Keratinocyte (primary cell): ENCODE data around the gene FAIM2. TPM values are rescaled to one million over a fixed set of nuclear protein-coding genes. Genes with fewer than 3 reads are reported as not detected.

Experiments used
- DNase-seq: peaks from one replicate; pipeline ENCODE4 v3.0.0-alpha.2; 2011; ENCODE audit warnings: low read depth, missing footprints, low spot score
- FAIRE-seq: peaks from 2 replicates; lab custom pipeline; 2011; peaks lifted over from hg19 to GRCh38; lab: Jason Lieb, UNC
- H2AFZ ChIP-seq: 2 replicates; pipeline ENCODE4 v1.6.0; 2012; ENCODE audit warnings: low read length, control low read depth, inconsistent platforms; ENCODE audit not compliant: control insufficient read depth
- H3K27ac ChIP-seq: 2 replicates; pipeline ENCODE4 v1.5.1; 2011; ENCODE audit warnings: low read length; ENCODE audit not compliant: control insufficient read depth, insufficient read depth
- H3K27me3 ChIP-seq: 3 replicates; pipeline ENCODE4 v1.6.0; 2011; ENCODE audit warnings: low read length; ENCODE audit not compliant: control insufficient read depth, insufficient read depth; ENCODE audit errors: extremely low read depth
- H3K36me3 ChIP-seq, 2 experiments: 2 replicates in 1 of 2; 3 replicates in 1 of 2; pipeline ENCODE4 v1.5.1; 2011; ENCODE audit warnings: low read length in 2 of 2, mild to moderate bottlenecking in 1 of 2; ENCODE audit not compliant: control insufficient read depth in 2 of 2, insufficient read depth in 2 of 2; ENCODE audit errors: extremely low read depth in 1 of 2
- H3K4me1 ChIP-seq: 3 replicates; pipeline ENCODE4 v1.5.1; 2011; ENCODE audit warnings: low read length; ENCODE audit not compliant: control insufficient read depth, insufficient read depth; ENCODE audit errors: extremely low read depth
- H3K4me2 ChIP-seq: 3 replicates; pipeline ENCODE4 v1.6.0; 2011; ENCODE audit warnings: low read depth, low read length; ENCODE audit not compliant: control insufficient read depth, insufficient read depth; ENCODE audit errors: extremely low read depth
- H3K4me3 ChIP-seq, 3 experiments: fragments of 200-600 bp in 1 of 3; sonication (generic) in 1 of 3; 2 replicates in 2 of 3; 3 replicates in 1 of 3; pipeline ENCODE4 v1.5.1; 2011 to 2016; ENCODE audit warnings: low read length in 3 of 3, mild to moderate bottlenecking in 3 of 3, control low read depth in 2 of 3, inconsistent platforms in 1 of 3, low read depth in 1 of 3, mixed read lengths in 1 of 3, mixed run types in 1 of 3, moderate library complexity in 1 of 3; ENCODE audit not compliant: control insufficient read depth in 2 of 3, insufficient read depth in 2 of 3; ENCODE audit errors: extremely low read depth in 1 of 3
- H3K79me2 ChIP-seq: 2 replicates; pipeline ENCODE4 v1.6.0; 2012; ENCODE audit warnings: low read length; ENCODE audit not compliant: control insufficient read depth, insufficient read depth
- H3K9ac ChIP-seq: 3 replicates; pipeline ENCODE4 v1.6.0; 2011; ENCODE audit warnings: low read length; ENCODE audit not compliant: control insufficient read depth, insufficient read depth; ENCODE audit errors: extremely low read depth
- H3K9me1 ChIP-seq: 3 replicates; pipeline ENCODE4 v1.6.0; 2011; ENCODE audit warnings: low read length; ENCODE audit not compliant: control insufficient read depth, insufficient read depth; ENCODE audit errors: extremely low read depth
- H3K9me3 ChIP-seq: 2 replicates; pipeline ENCODE4 v1.5.1; 2012; ENCODE audit warnings: low read depth, low read length; ENCODE audit not compliant: control insufficient read depth
- H4K20me1 ChIP-seq: 3 replicates; pipeline ENCODE4 v1.6.0; 2011; ENCODE audit warnings: low read length; ENCODE audit not compliant: control insufficient read depth, insufficient read depth; ENCODE audit errors: extremely low read depth
- EZH2 ChIP-seq: IDR thresholded peaks from one replicate; pipeline ENCODE4 v1.6.1; 2012; ENCODE audit warnings: inconsistent platforms, mild to moderate bottlenecking, low read length, moderate library complexity
- dilution Hi-C: fragments of 300-500 bp; cut with MboI; formaldehyde crosslinking; loops from one replicate; pipeline ENCODE4 v1.7.0; 2020; ENCODE audit warnings: low sequenced_read_pairs; ENCODE audit not compliant: extremely low pct_ligation_motif_present
- polyA plus RNA-seq, 5 experiments: library from polyadenylated mRNA; depleted of rRNA in 3 of 5; stranded (reverse) in 3 of 5; stranded (forward) in 1 of 5; unstranded in 1 of 5; fragments of >200 nt; gene quantifications; 1 replicate in 1 of 5; 2 replicates in 3 of 5; 3 replicates in 1 of 5; pipeline versions ENCODE4 v1.2.1 to v1.2.3, GENCODE V29; 2011 to 2012; ENCODE audit warnings: missing spikeins in 2 of 5, low read depth in 1 of 5, low replicate concordance in 1 of 5
- TF ChIP-seq, protein P1 (sequence below), 3 experiments: IDR thresholded peaks in 1 of 3; conservative IDR thresholded peaks in 1 of 3; optimal IDR thresholded peaks in 1 of 3; 2 replicates in 2 of 3; 3 replicates in 1 of 3; pipeline versions ENCODE3 to v1.5.1; 2011; ENCODE audit warnings: low read length in 3 of 3, mild to moderate bottlenecking in 3 of 3, moderate library complexity in 2 of 3, control low read depth in 1 of 3, inconsistent platforms in 1 of 3; ENCODE audit not compliant: insufficient read depth in 2 of 3; ENCODE audit errors: extremely low read depth in 1 of 3

The FAIM2 gene
- polyA plus RNA-seq, 1 donor (not counting 4 experiments of a cell fraction or from before 2014, with no cell fraction given), result not detected

DNA sequence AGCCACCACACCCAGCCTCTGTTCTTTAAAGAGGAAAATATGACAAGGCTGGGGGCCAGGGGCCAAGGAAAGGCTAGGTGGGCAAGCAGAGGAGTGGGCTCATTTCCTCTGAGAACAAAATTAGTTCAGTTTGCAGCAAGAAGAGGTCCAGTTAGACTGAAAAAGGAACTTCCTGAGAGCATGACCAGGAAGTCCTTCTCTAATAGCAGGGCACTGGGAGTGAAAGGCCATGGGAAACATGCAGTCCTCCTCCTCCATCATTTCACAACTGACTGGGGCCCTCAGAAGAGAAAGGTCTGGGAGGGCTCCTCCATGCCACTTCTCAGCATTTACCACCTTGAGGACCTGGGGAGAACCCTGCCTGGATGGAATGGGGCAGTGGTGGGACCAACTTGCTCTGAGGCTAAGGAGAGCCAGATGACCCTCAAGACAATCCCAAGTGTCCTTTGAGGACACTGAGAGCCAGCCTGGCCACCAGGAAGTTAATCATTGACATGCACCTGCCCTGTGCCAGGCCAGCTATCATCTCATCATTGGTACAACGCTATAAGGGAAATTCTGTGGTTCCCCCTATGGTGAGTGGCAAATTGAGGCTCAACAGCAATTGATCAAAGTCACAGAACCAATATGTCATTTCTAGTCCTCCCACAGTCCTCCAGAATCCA lies 48.8 kb upstream of the FAIM2 start:
- no peak overlapping the region for H3K4me2 ChIP-seq
- H4K20me1 ChIP-seq, result no peaks in the 10 kb centered on the region
- dilution Hi-C loops, result no loop called here
- no peak overlapping the region for H2AFZ ChIP-seq
- H3K9me1 ChIP-seq, result no peaks in the 10 kb centered on the region
- DNase-seq, result no peak
- no peak overlapping the region for H3K9ac ChIP-seq
- H3K27ac ChIP-seq, result no peak overlapping the region
- no peak for TF ChIP-seq EZH2
- TF ChIP-seq, protein P1, sequence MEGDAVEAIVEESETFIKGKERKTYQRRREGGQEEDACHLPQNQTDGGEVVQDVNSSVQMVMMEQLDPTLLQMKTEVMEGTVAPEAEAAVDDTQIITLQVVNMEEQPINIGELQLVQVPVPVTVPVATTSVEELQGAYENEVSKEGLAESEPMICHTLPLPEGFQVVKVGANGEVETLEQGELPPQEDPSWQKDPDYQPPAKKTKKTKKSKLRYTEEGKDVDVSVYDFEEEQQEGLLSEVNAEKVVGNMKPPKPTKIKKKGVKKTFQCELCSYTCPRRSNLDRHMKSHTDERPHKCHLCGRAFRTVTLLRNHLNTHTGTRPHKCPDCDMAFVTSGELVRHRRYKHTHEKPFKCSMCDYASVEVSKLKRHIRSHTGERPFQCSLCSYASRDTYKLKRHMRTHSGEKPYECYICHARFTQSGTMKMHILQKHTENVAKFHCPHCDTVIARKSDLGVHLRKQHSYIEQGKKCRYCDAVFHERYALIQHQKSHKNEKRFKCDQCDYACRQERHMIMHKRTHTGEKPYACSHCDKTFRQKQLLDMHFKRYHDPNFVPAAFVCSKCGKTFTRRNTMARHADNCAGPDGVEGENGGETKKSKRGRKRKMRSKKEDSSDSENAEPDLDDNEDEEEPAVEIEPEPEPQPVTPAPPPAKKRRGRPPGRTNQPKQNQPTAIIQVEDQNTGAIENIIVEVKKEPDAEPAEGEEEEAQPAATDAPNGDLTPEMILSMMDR (optimal IDR thresholded peaks at IDR 0.05 in 1 of 3, IDR thresholded peaks at IDR 0.05 in 1 of 3, conservative IDR thresholded peaks at IDR 0.05 in 1 of 3; ENCODE audit: extremely low read depth in 1 of 3, insufficient read depth in 2 of 3, low read length in 3 of 3), result no peak
- H3K4me3 ChIP-seq, result no peak overlapping the region
- H3K9me3 ChIP-seq, result no peaks in the 10 kb centered on the region
- no peak for FAIRE-seq
- H3K27me3 ChIP-seq, result peaks cover 53% of the 10 kb centered on the region
- no peaks in the 10 kb centered on the region for H3K4me1 ChIP-seq
- H3K79me2 ChIP-seq, result no peaks in the 10 kb centered on the region
- no peaks in the 10 kb centered on the region for H3K36me3 ChIP-seq

DNA sequence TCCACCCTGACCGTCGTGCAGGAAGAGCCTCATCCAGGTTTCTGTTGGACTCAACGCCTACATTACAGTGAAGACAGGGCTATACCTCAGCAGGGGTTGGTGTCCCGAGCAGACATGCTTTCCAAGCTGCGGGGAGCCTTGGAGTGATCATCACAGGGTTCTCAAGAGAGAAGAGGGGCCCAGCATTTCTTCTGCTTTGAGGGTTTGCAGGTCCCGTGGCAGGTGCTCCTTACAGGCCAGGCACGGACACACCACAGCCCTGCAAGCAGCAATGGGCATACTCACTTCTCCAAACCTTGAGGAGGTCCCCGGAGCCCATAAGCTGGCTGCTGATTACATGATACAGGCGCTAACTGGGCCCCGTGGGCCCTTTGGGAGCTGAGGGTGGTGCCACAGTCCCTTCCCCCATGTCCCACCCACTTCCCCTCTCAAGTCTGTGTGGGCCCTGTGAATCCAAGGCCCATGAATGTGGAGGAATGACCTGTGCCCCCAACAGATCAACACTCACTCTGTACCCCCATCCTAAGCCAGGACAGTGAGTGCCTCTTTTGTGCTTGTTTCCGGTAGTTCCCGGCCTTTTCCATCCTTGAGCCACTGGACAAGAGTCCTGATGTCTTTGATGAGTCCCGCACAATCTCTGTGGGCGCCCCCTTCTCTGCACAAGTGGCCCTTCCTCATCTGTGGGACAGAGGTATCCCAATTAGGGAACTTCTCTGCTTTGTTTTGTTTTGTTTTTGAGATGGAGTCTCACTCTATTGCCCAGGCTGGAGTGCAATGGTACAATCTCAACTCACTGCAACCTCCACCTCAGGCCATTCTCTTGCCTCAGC lies 47.9 kb upstream of the FAIM2 start:
- Histone ChIP-seq H3K9ac (no peak overlapping the region), H3K4me1 (no peaks in the 10 kb centered on the region), H3K79me2 (no peaks in the 10 kb centered on the region), H4K20me1 (no peaks in the 10 kb centered on the region), H3K9me3 (no peaks in the 10 kb centered on the region), H3K36me3 (no peaks in the 10 kb centered on the region), H3K9me1 (no peaks in the 10 kb centered on the region), H3K4me3 (no peak overlapping the region), H3K4me2 (no peak overlapping the region), H3K27me3 (peaks cover 44% of the 10 kb centered on the region), H2AFZ (no peak overlapping the region), H3K27ac (no peak overlapping the region)
- dilution Hi-C loops, result no loop called here
- TF ChIP-seq, protein P1 (optimal IDR thresholded peaks at IDR 0.05 in 1 of 3, IDR thresholded peaks at IDR 0.05 in 1 of 3, conservative IDR thresholded peaks at IDR 0.05 in 1 of 3; ENCODE audit: extremely low read depth in 1 of 3, insufficient read depth in 2 of 3, low read length in 3 of 3), result no peak
- no peak for TF ChIP-seq EZH2
- DNase-seq (no peak), FAIRE-seq (no peak)
